Right lobe of liver (tissue), 6 donors: ENCODE measurements around the gene MUC5B. TPM values are rescaled to one million over a fixed set of nuclear protein-coding genes. Genes with fewer than 3 reads are reported as not detected.

Experiments
- ATAC-seq, 4 donors: fragments of 200-7000 bp; cut with Tn5 transposase; one replicate each; pipeline ENCODE4 v1.9.1; 2020; ENCODE audit warnings: mild to moderate bottlenecking in 4 of 4, moderate library complexity in 4 of 4
- DNase-seq, 3 donors: peaks; one replicate each; pipeline ENCODE4 v3.0.0-alpha.2; 2020
- H3K27ac ChIP-seq, 3 donors: fragments of 200-600 bp; one replicate each; pipeline ENCODE4 v1.8.0; 2022
- H3K27me3 ChIP-seq, 2 donors: fragments of 200-600 bp; one replicate each; pipeline ENCODE4 v1.8.0; 2022
- H3K36me3 ChIP-seq, 4 donors: fragments of 200-600 bp; sonication (generic) in 1 of 4; one replicate each; pipeline versions ENCODE4 v1.5.1 to v1.8.0; 2017 to 2022; ENCODE audit warnings: control low read depth in 1 of 4
- H3K4me1 ChIP-seq, 4 donors: fragments of 200-600 bp; sonication (generic) in 1 of 4; one replicate each; pipeline versions ENCODE4 v1.5.1 to v1.8.0; 2017 to 2022; ENCODE audit warnings: control low read depth in 1 of 4
- H3K4me3 ChIP-seq, 3 donors: fragments of 200-600 bp; one replicate each; pipeline ENCODE4 v1.8.0; 2022
- H3K9me3 ChIP-seq, 4 donors: fragments of 200-600 bp; sonication (generic) in 1 of 4; one replicate each; pipeline versions ENCODE4 v1.5.1 to v1.8.0; 2017 to 2022; ENCODE audit warnings: control low read depth in 1 of 4
- CTCF ChIP-seq, 4 donors: fragments of 200-600 bp in 3 of 4; fragments of 450-650 bp in 1 of 4; IDR thresholded peaks; one replicate each; pipeline versions ENCODE4 v1.5.1 to v1.8.0; 2016 to 2022; ENCODE audit warnings: antibody characterized with exemption in 4 of 4, mild to moderate bottlenecking in 2 of 4
- POLR2A ChIP-seq: fragments of 450-650 bp; IDR thresholded peaks from one replicate; pipeline ENCODE4 v1.6.1; 2017; ENCODE audit warnings: antibody characterized with exemption, mild to moderate bottlenecking
- WGBS: methylation state at CpG from one replicate; pipeline ENCODE4 v1.1.6; 2018; ENCODE audit warnings: low coverage, low lambda C conversion rate; ENCODE audit not compliant: insufficient coverage; ENCODE audit errors: missing lambda C conversion rate; 5-methylcytosine and 5-hydroxymethylcytosine counted together
- intact Hi-C, 2 donors: fragments of 100-400 bp; cut with DNase I; formaldehyde crosslinking; loops; one replicate each; pipeline versions ENCODE4 v1.11.2 to v1.14.1; 2022
- total RNA-seq, 6 experiments: library from RNA; depleted of rRNA in 2 of 6; stranded (reverse); fragments of >200 nt in 2 of 6; fragmentation: NEBNext Ultra II Directional in 3 of 6; extraction: Animal tissue kit (Norgen Biotek cat#: 25700) in 3 of 6; gene quantifications; one replicate each; pipeline versions ENCODE4 v1.1.0 to v1.2.4, GENCODE V29; 2016 to 2023
- donor health status: DM: no; HTN: yes; CAD: no.
- donor health status: DM: no; HTN: no; CAD: no.
- donor health status: DM: no; HTN: no; CAD: no.
- donor health status: DM: no; HTN: yes; CAD: no.
- donor health status: DM: no; HTN: yes; CAD: no.

Gene MUC5B
- total RNA-seq, 6 experiments from 2014 or later: 0.06 to 3.7 (median 0.78) TPM

DNA sequence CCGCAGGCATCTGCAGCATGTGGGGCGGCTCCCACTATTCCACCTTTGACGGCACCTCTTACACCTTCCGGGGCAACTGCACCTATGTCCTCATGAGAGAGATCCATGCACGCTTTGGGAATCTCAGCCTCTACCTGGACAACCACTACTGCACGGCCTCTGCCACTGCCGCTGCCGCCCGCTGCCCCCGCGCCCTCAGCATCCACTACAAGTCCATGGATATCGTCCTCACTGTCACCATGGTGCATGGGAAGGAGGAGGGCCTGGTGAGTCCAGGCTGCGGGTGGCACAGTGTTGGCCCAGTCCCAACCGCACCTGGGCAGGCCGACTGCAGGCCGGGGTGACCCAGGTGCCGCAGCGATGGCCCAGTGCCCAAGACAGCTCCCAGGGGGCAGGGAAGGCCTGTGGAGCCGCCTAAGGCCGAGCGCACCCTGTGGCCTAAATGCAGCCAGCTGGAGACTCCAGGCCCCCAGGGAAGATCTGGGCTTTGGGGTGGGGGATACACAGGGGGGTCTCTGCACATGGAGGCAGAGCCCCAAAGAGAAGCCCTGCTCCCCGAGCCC lies 31.3 kb downstream of the MUC5B start:
- DNase-seq: no peak
- Histone ChIP-seq H3K27ac (no peak overlapping the region), H3K9me3 (no peaks in the 10 kb centered on the region), H3K4me3 (no peak overlapping the region), H3K4me1 (no peaks in the 10 kb centered on the region), H3K36me3 (no peaks in the 10 kb centered on the region), H3K27me3 (no peaks in the 10 kb centered on the region)
- no peak for TF ChIP-seq CTCF (IDR thresholded peaks at IDR 0.05)
- no peak for TF ChIP-seq POLR2A
- no peak for ATAC-seq
- WGBS: 100% methylated on average over 10 of the region's 22 CpGs
- intact Hi-C loops: no loop called here

- Histone ChIP-seq H3K4me3 (no peak overlapping the region), H3K4me1 (no peaks in the 10 kb centered on the region), H3K27ac (no peak overlapping the region), H3K36me3 (no peaks in the 10 kb centered on the region), H3K27me3 (no peaks in the 10 kb centered on the region), H3K9me3 (no peaks in the 10 kb centered on the region)
- no peak for DNase-seq
- ATAC-seq: no peak
- TF ChIP-seq POLR2A (no peak), CTCF (IDR thresholded peaks at IDR 0.05) (no peak)
- WGBS: 88% methylated on average over 5 of the region's 19 CpGs
- intact Hi-C loops: no loop called here
These were observed 31.9 kb downstream of the MUC5B start for GRCh38 chr11:1254733-1255132.

DNA sequence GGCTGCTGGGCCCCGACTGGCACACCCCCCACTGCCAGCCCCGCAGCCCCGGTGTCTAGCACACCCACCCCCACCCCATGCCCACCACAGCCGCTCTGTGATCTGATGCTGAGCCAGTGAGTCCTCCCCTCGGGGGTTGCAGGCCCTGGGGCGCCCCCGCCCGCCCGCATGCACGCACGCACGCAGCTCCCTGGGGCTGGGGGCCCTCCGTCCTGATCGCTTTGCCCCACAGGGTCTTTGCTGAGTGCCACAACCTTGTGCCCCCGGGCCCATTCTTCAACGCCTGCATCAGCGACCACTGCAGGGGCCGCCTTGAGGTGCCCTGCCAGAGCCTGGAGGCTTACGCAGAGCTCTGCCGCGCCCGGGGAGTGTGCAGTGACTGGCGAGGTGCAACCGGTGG lies 32.3 kb downstream of the MUC5B start:
- Histone ChIP-seq H3K27me3 (no peaks in the 10 kb centered on the region), H3K36me3 (no peaks in the 10 kb centered on the region), H3K27ac (no peak overlapping the region), H3K9me3 (no peaks in the 10 kb centered on the region), H3K4me1 (no peaks in the 10 kb centered on the region), H3K4me3 (no peak overlapping the region)
- 87% methylated on average over 14 of the region's 24 CpGs for WGBS
- no peak for DNase-seq
- no peak for ATAC-seq
- TF ChIP-seq POLR2A: no peak
- TF ChIP-seq CTCF (IDR thresholded peaks at IDR 0.05): no peak
- intact Hi-C loops: no loop called here

GRCh38 chr11:1256257-1257045 lies 33.6 kb downstream of the MUC5B start:
- DNase-seq: no peak
- H3K4me1 ChIP-seq: no peaks in the 10 kb centered on the region
- intact Hi-C loops: no loop called here

More at GRCh38 chr11:1256257-1257045, 33.6 kb downstream of the MUC5B start:
- Histone ChIP-seq H3K36me3 (no peaks in the 10 kb centered on the region), H3K4me3 (no peak overlapping the region), H3K27me3 (no peaks in the 10 kb centered on the region), H3K9me3 (no peaks in the 10 kb centered on the region), H3K27ac (no peak overlapping the region)
- TF ChIP-seq POLR2A: no peak
- no peak for TF ChIP-seq CTCF (IDR thresholded peaks at IDR 0.05)
- no peak for ATAC-seq
- 25% methylated on average over 7 of the region's 26 CpGs for WGBS
